ENCODE measurements around the gene COA7.

The COA7 gene

DNA sequence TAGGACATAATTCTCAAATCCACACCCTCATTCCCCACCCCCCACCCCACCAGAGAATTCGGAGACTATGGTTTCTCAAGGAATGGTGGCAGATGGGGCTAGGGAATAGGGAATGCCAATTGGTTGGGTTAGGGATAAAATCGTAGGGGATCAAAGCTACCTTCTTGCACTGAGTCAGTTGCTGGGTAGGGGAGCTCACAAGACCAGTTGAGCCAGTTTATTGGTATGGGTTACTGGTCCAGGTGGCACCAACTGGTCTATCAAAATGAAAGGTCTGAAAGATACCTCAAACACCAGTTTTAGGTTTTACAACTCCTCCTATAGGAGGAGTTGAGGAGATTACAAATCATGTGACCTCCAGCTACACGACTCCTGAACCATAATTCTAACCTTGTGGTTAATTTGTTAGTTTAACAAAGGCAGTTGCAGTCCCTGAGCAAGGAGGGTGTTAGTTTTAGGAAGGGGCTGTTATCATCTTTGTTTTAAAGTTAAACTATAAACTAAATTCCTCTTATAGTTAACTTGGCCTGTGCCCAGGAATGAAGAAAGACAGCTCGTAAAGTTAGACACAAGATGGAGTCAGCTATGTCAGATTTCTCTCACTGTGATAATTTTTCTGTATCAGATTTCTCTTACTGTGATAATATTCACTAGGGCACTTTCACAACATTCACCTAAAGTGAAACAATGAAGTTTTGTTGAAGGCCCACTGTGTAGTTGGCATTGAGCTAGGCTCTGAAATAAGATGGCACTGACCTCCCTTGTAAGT lies 62.6 kb downstream of the COA7 start:
- DNase-seq (ENCODE audit: low read depth, low spot score): no peak
